Measurements from ENCODE around the gene CELSR1. TPM values are rescaled to one million over a fixed set of nuclear protein-coding genes. Genes with fewer than 3 reads are reported as not detected.
A peak's percentile ranks its signal among the peaks of the same experiment; 100 is the strongest.

Gene CELSR1
- total and polyA plus RNA-seq, 8 donors = 24.6 to 59.8 (median 33.3) TPM

DNA sequence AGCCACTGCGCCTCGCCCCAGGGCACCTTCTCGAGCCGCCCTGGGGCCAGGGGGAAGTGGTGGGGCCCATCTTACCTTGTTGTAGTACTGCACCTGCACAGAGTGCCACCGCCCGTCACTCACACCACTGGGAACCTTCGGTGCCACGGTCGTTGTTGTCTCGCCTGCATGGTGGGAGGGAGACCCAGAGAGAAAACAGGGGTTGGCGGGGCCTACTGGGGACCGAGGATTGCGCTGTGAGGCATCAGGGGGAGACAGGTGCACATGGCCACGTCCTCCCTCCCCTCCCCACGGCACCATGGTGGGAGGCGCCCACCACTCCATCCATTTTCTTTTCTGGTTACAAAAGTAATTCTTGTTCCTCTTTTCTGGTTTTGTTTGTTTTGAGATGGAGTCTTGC is 104.1 kb downstream of the CELSR1 start:
- intact Hi-C loops (cut with DNase I) = no loop called here
- TF ChIP-seq, protein P1, sequence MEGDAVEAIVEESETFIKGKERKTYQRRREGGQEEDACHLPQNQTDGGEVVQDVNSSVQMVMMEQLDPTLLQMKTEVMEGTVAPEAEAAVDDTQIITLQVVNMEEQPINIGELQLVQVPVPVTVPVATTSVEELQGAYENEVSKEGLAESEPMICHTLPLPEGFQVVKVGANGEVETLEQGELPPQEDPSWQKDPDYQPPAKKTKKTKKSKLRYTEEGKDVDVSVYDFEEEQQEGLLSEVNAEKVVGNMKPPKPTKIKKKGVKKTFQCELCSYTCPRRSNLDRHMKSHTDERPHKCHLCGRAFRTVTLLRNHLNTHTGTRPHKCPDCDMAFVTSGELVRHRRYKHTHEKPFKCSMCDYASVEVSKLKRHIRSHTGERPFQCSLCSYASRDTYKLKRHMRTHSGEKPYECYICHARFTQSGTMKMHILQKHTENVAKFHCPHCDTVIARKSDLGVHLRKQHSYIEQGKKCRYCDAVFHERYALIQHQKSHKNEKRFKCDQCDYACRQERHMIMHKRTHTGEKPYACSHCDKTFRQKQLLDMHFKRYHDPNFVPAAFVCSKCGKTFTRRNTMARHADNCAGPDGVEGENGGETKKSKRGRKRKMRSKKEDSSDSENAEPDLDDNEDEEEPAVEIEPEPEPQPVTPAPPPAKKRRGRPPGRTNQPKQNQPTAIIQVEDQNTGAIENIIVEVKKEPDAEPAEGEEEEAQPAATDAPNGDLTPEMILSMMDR (IDR thresholded peaks at IDR 0.05) = no peak
- DNase-seq = peak in 1 of 4 donors; percentile 64
- no peak for ATAC-seq
- H3K27me3 ChIP-seq = peaks cover 0 to 6% of the 10 kb centered on the region in 2 donors
- no peaks in the 10 kb centered on the region for H3K9me3 ChIP-seq
- H3K27ac ChIP-seq = no peak overlapping the region
- no peak overlapping the region for H3K4me3 ChIP-seq
- H3K4me1 ChIP-seq = peaks cover 0 to 11% of the 10 kb centered on the region in 2 donors
- peaks cover 0 to 6% of the 10 kb centered on the region in 2 donors for H3K36me3 ChIP-seq

DNA sequence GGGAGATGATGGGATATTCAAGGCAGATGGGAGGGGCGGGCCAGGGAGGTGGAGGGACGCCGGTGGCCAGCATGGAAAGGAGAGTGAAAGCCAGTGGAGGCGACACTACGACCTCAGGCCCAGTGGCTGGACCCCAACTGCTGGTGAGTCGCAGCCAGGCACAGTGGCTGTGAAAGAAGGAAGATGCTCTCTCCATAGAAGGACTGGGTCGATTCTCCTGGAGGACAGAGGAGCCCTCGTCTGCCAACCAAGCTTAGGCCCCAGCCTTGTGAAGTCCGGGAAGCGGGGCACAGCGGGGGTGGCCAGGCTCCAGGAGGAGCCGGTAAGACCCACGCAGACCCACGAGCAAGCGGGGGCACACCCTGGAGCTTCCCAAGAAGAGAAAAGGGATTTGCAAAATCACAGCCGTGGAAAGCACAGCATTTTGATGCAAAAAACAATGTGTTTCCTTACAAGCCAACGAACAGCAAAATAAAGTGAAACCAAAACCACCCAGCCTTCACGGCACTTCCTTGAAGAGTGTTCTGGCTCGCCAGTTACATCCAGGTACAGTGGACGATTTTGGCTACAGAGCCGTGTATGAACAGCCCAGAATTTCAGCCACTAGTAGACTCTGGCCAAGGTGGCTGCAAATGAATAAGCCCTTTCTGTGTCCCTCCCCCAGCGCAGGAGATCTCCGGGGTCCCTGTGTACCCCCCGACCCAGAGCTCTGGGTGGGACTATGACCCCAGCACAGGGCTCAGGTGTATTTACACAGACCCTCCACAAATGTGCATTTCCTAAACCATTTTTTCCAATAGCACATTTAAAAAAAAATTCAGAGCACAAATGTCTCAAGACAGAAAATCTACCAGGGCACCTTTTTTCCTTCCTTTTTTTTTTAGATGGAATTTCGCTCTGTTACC is 105.0 kb downstream of the CELSR1 start:
- peak overlapping the region in 1 of 2 donors; percentile 34 for H3K27ac ChIP-seq
- ATAC-seq (peak; percentile 14), DNase-seq (peak in 1 of 4 donors; percentile 74)
- intact Hi-C loops (cut with DNase I) = no loop called here
- peaks cover 0 to 11% of the 10 kb centered on the region in 2 donors for H3K4me1 ChIP-seq
- H3K27me3 ChIP-seq = peaks cover 0 to 8% of the 10 kb centered on the region in 2 donors
- no peaks in the 10 kb centered on the region for H3K9me3 ChIP-seq
- H3K4me3 ChIP-seq = peak overlapping the region in 1 of 2 donors; percentile 32
- TF ChIP-seq, protein P1 (IDR thresholded peaks at IDR 0.05) = no peak
- peaks cover 0 to 6% of the 10 kb centered on the region in 2 donors for H3K36me3 ChIP-seq

GRCh38 chr22:46430961-46431838 is 106.2 kb downstream of the CELSR1 start:
- no peak overlapping the region for H3K4me3 ChIP-seq
- TF ChIP-seq, protein P1 (IDR thresholded peaks at IDR 0.05) = no peak
- peaks cover 0 to 11% of the 10 kb centered on the region in 2 donors for H3K4me1 ChIP-seq
- peak in 1 of 4 donors; percentile 65 for DNase-seq
- no peak for ATAC-seq
- no peak overlapping the region for H3K27ac ChIP-seq
- peaks cover 0 to 4% of the 10 kb centered on the region in 2 donors for H3K36me3 ChIP-seq
- H3K9me3 ChIP-seq = no peaks in the 10 kb centered on the region
- intact Hi-C loops (cut with DNase I) = no loop called here
- peaks cover 0 to 8% of the 10 kb centered on the region in 2 donors for H3K27me3 ChIP-seq

DNA sequence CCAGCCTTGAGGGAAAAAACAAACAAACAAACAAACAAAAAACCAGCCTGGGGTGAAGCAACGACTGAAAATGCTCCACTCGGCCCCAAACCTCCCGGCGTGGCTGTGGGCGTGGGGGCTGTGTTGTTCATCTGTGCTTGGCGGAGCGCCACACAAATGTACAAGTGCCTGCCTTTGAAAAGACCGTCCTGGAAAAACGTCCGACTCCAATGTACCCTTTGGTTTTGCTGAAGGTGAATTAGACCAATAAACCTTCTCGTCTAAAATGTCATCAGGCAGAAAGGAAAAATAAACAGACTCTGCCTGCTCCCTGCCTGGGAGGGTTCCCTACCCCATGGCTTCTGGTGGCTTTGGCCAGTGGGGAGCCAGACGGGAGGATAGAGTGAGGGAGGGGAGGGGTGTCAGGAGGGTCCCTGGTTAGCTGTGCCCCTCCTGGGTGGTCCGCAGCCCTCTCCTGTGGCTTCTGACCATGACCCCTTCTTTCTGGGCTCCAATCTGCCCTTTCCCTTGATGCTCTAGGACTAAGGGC is 108.0 kb downstream of the CELSR1 start:
- Histone ChIP-seq H3K4me3 (no peak overlapping the region), H3K4me1 (peaks cover 0 to 11% of the 10 kb centered on the region in 2 donors), H3K36me3 (no peaks in the 10 kb centered on the region), H3K9me3 (no peaks in the 10 kb centered on the region), H3K27me3 (peaks cover 0 to 8% of the 10 kb centered on the region in 2 donors), H3K27ac (no peak overlapping the region)
- ATAC-seq (peak; percentile 58), DNase-seq (peak in 1 of 4 donors; percentile 44)
- intact Hi-C loops (cut with DNase I) = no loop called here
- TF ChIP-seq, protein P1 (IDR thresholded peaks at IDR 0.05) = no peak

Measured in left lung (tissue), 10 donors.